Gastroesophageal sphincter (tissue), 3 donors: ENCODE measurements around the gene LEKR1.

Experiments
- CTCF ChIP-seq, 4 experiments: fragments of 200-600 bp in 2 of 4; fragments of 450-650 bp in 2 of 4; sonication (generic) in 1 of 4; IDR thresholded peaks; one replicate each; pipeline ENCODE4 v1.5.1; 2017 to 2019; ENCODE audit warnings: antibody characterized with exemption in 4 of 4, mild to moderate bottlenecking in 2 of 4, moderate library complexity in 2 of 4
- EP300 ChIP-seq: sonication (generic); formaldehyde crosslinking; IDR thresholded peaks from one replicate; pipeline ENCODE4 v1.6.1; 2017; ENCODE audit warnings: antibody characterized with exemption, mild to moderate bottlenecking
- POLR2A ChIP-seq, 2 donors: fragments of 450-650 bp; IDR thresholded peaks; one replicate each; pipeline ENCODE4 v1.6.1; 2017; ENCODE audit warnings: antibody characterized with exemption in 2 of 2, mild to moderate bottlenecking in 2 of 2, moderate library complexity in 1 of 2
- POLR2AphosphoS5 ChIP-seq: sonication (generic); formaldehyde crosslinking; IDR thresholded peaks from one replicate; pipeline ENCODE4 v1.6.1; 2017; ENCODE audit warnings: antibody characterized with exemption

GRCh38 chr3:156898296-156898880 lies 72.2 kb downstream of the LEKR1 start:
- no peak for TF ChIP-seq CTCF (IDR thresholded peaks at IDR 0.05)
- TF ChIP-seq POLR2A (IDR thresholded peaks at IDR 0.05): no peak
- no peak for TF ChIP-seq EP300
- no peak for TF ChIP-seq POLR2AphosphoS5
